ENCODE results near the gene TMSB15B. TPM values are rescaled to one million over a fixed set of nuclear protein-coding genes. Genes with fewer than 3 reads are reported as not detected.
"Not testable (repeated sequence)": the region's sequence is repeated elsewhere in the genome, so short reads cannot be mapped to it uniquely, and the experiment has no call there.

TMSB15B gene
- polyA plus RNA-seq, 1 of the 3 experiments (the other 2 are of a cell fraction), result 13.1 TPM

DNA sequence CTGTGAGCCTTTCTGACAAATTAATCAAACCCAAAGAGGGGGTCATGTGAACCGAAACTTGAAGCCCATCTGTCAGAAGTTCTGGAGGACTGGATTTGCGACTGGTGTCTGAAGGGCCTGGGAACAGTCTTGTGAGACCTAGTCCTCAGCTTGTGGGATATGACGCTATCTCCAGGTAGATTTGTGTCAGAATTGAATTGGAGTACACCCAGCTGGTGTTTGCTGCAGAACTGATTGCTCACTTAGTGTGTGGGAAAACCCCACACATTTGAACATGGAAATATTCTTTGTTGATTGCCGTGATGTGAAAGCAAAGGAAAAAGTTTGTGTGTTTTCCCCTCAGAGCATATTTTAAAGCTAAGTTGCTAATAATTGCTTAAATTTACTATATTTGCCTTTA, 30.3 kb upstream of the TMSB15B start:
- no peaks in the 10 kb centered on the region for H3K4me1 ChIP-seq (ENCODE audit: control insufficient read depth in 1 of 2, insufficient read depth in 2 of 2, low read depth in 1 of 2, low read length in 1 of 2)
- no peak overlapping the region for H3K27ac ChIP-seq (ENCODE audit: low read depth in 2 of 2, low read length in 1 of 2)
- no peak for TF ChIP-seq POLR2AphosphoS5 (IDR thresholded peaks at IDR 0.05; ENCODE audit: low read depth, low read length)
- TF ChIP-seq TAF1 (IDR thresholded peaks at IDR 0.05; ENCODE audit: borderline replicate concordance, low read depth, low read length), result no peak
- no peak for TF ChIP-seq USF1 (IDR thresholded peaks at IDR 0.05; ENCODE audit: borderline replicate concordance, low read depth)
- TF ChIP-seq, protein P1, sequence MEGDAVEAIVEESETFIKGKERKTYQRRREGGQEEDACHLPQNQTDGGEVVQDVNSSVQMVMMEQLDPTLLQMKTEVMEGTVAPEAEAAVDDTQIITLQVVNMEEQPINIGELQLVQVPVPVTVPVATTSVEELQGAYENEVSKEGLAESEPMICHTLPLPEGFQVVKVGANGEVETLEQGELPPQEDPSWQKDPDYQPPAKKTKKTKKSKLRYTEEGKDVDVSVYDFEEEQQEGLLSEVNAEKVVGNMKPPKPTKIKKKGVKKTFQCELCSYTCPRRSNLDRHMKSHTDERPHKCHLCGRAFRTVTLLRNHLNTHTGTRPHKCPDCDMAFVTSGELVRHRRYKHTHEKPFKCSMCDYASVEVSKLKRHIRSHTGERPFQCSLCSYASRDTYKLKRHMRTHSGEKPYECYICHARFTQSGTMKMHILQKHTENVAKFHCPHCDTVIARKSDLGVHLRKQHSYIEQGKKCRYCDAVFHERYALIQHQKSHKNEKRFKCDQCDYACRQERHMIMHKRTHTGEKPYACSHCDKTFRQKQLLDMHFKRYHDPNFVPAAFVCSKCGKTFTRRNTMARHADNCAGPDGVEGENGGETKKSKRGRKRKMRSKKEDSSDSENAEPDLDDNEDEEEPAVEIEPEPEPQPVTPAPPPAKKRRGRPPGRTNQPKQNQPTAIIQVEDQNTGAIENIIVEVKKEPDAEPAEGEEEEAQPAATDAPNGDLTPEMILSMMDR (IDR thresholded peaks at IDR 0.05), result no peak
- no peak for TF ChIP-seq TCF12 (IDR thresholded peaks at IDR 0.05)
- TF ChIP-seq, protein P2, sequence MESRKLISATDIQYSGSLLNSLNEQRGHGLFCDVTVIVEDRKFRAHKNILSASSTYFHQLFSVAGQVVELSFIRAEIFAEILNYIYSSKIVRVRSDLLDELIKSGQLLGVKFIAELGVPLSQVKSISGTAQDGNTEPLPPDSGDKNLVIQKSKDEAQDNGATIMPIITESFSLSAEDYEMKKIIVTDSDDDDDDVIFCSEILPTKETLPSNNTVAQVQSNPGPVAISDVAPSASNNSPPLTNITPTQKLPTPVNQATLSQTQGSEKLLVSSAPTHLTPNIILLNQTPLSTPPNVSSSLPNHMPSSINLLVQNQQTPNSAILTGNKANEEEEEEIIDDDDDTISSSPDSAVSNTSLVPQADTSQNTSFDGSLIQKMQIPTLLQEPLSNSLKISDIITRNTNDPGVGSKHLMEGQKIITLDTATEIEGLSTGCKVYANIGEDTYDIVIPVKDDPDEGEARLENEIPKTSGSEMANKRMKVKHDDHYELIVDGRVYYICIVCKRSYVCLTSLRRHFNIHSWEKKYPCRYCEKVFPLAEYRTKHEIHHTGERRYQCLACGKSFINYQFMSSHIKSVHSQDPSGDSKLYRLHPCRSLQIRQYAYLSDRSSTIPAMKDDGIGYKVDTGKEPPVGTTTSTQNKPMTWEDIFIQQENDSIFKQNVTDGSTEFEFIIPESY (IDR thresholded peaks at IDR 0.05; ENCODE audit: borderline replicate concordance, low read depth), result no peak
- TF ChIP-seq SIN3A (IDR thresholded peaks at IDR 0.05; ENCODE audit: borderline replicate concordance, low read depth, low read length), result no peak
- TF ChIP-seq SMC3 (IDR thresholded peaks at IDR 0.05; ENCODE audit: low read depth, low read length), result no peak
- ChIA-PET POLR2A (no interaction called here), CTCF (no interaction called here)
- H3K36me3 ChIP-seq (replicated peaks in 1 of 2; ENCODE audit: control insufficient read depth in 1 of 2, insufficient read depth in 2 of 2, low read length in 1 of 2), result no peaks in the 10 kb centered on the region
- H3K79me2 ChIP-seq (ENCODE audit: insufficient read depth), result no peaks in the 10 kb centered on the region
- no peaks in the 10 kb centered on the region for H3K9me3 ChIP-seq
- no peak overlapping the region for H3K4me2 ChIP-seq
- no peak overlapping the region for H2AFZ ChIP-seq (ENCODE audit: low read depth)
- H3K27me3 ChIP-seq (ENCODE audit: insufficient read depth), result no peaks in the 10 kb centered on the region; the same call in 1 of the 2 replicates
- no peak overlapping the region for H3K9ac ChIP-seq
- no peak overlapping the region for H3K4me3 ChIP-seq (ENCODE audit: low read depth in 2 of 2, low read length in 1 of 2)
- H3F3A ChIP-seq (replicated peaks; ENCODE audit: insufficient read depth), result no peaks in the 10 kb centered on the region
- DNase-seq, result no peak
- H3K9me2 ChIP-seq, result no peaks in the 10 kb centered on the region
- H4K20me1 ChIP-seq (ENCODE audit: insufficient read depth), result no peaks in the 10 kb centered on the region
- 40% methylated on average over 4 of the region's 4 CpGs for WGBS (ENCODE audit: low lambda C conversion rate)

DNA sequence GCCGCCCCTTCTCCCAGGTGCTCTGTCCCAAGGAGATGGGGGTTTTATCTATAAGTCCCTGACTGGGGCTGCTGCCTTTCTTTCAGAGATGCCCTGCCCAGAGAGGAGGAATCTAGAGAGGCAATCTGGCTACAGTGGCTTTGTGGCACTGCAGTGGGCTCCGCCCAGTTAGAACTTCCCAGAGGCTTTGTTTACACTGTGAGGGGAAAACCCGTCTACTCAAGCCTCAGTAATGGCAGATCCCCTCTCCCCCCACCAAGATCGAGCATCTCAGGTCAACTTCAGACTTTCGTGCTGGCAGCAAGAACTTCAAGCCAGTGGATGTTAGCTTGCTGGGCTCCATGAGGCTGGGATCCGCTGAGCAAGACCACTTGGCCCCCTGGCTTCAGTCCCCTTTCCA, 22.2 kb upstream of the TMSB15B start:
- H3K27ac ChIP-seq (ENCODE audit: low read depth in 2 of 2, low read length in 1 of 2); POLR2A ChIA-PET; H3K4me3 ChIP-seq (ENCODE audit: low read depth in 2 of 2, low read length in 1 of 2); H3K9me2 ChIP-seq; H3F3A ChIP-seq (replicated peaks; ENCODE audit: insufficient read depth); H3K27me3 ChIP-seq (ENCODE audit: insufficient read depth); H3K9me3 ChIP-seq; H3K9ac ChIP-seq; DNase-seq; H3K4me2 ChIP-seq; H3K36me3 ChIP-seq (replicated peaks in 1 of 2; ENCODE audit: control insufficient read depth in 1 of 2, insufficient read depth in 2 of 2, low read length in 1 of 2); H3K4me1 ChIP-seq (ENCODE audit: control insufficient read depth in 1 of 2, insufficient read depth in 2 of 2, low read depth in 1 of 2, low read length in 1 of 2); H4K20me1 ChIP-seq (ENCODE audit: insufficient read depth); H2AFZ ChIP-seq (ENCODE audit: low read depth); H3K79me2 ChIP-seq (ENCODE audit: insufficient read depth): not testable (repeated sequence)
- CTCF ChIA-PET, result interaction anchor here (1.0 to 1.6 kb wide), 2 partner anchors 95 to 252 kb away, joined by 3 read pairs; no protein-coding TSS in a partner anchor
- 46% methylated on average over 5 of the region's 6 CpGs for WGBS (ENCODE audit: low lambda C conversion rate)

All from SK-N-SH (cell line).